HG03460 (cell line): ENCODE measurements around the gene ZKSCAN8.

ENCODE experiments used
- ATAC-seq: cut with Tn5 transposase; IDR thresholded peaks from one replicate; pipeline ENCODE4 v1.9.1; 2021; ENCODE audit not compliant: unreplicated experiment

Gene ZKSCAN8

GRCh38 chr6:28206527-28206926 lies 64.8 kb downstream of the ZKSCAN8 start:
- ATAC-seq = no peak

GRCh38 chr6:28206928-28207509 lies 65.3 kb downstream of the ZKSCAN8 start:
- ATAC-seq = no peak

- no peak for ATAC-seq
These were observed 65.9 kb downstream of the ZKSCAN8 start for GRCh38 chr6:28207510-28208110.

- ATAC-seq = no peak
These were observed 66.5 kb downstream of the ZKSCAN8 start for GRCh38 chr6:28208111-28208659.
